ENCODE data around the gene KIAA1958.

DNA sequence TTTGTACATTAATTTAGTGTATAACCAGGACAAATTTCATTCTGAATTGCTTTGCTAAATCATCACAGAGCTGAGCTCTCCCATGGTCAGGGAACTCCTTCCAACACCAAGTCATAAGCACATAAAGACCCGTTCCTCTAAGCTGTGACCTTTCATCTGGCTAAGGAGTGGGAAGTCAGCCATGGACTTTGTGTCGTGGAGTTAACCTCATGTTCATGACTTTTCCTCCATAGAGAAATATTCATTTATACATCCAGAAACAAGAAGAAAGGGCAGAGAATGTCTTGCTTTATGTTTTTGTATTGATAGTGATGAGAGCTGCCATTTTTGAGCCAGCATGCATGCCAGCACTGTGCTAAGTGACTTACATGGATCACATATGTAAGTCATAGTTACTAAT is 133.8 kb downstream of the KIAA1958 start:
- TF ChIP-seq, protein P1, sequence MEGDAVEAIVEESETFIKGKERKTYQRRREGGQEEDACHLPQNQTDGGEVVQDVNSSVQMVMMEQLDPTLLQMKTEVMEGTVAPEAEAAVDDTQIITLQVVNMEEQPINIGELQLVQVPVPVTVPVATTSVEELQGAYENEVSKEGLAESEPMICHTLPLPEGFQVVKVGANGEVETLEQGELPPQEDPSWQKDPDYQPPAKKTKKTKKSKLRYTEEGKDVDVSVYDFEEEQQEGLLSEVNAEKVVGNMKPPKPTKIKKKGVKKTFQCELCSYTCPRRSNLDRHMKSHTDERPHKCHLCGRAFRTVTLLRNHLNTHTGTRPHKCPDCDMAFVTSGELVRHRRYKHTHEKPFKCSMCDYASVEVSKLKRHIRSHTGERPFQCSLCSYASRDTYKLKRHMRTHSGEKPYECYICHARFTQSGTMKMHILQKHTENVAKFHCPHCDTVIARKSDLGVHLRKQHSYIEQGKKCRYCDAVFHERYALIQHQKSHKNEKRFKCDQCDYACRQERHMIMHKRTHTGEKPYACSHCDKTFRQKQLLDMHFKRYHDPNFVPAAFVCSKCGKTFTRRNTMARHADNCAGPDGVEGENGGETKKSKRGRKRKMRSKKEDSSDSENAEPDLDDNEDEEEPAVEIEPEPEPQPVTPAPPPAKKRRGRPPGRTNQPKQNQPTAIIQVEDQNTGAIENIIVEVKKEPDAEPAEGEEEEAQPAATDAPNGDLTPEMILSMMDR (IDR thresholded peaks at IDR 0.05 in 4 of 5, conservative IDR thresholded peaks at IDR 0.05 in 1 of 5) = no peak
- TF ChIP-seq POLR2A (IDR thresholded peaks at IDR 0.05) = no peak

Data from gastrocnemius medialis (tissue), 4 donors.